COLO668 (cell line): ENCODE measurements around the gene RNF144A.
A peak's percentile ranks its signal among the peaks of the same experiment; 100 is the strongest.

Source experiments
- DNase-seq: peaks from one replicate; lab custom pipeline; 2025; ENCODE audit not compliant: unreplicated experiment; lab: John Stamatoyannopoulos, UW

Gene RNF144A

GRCh38 chr2:6908291-6908690 lies 8.9 kb upstream of the RNF144A start:
- DNase-seq = no peak

DNA sequence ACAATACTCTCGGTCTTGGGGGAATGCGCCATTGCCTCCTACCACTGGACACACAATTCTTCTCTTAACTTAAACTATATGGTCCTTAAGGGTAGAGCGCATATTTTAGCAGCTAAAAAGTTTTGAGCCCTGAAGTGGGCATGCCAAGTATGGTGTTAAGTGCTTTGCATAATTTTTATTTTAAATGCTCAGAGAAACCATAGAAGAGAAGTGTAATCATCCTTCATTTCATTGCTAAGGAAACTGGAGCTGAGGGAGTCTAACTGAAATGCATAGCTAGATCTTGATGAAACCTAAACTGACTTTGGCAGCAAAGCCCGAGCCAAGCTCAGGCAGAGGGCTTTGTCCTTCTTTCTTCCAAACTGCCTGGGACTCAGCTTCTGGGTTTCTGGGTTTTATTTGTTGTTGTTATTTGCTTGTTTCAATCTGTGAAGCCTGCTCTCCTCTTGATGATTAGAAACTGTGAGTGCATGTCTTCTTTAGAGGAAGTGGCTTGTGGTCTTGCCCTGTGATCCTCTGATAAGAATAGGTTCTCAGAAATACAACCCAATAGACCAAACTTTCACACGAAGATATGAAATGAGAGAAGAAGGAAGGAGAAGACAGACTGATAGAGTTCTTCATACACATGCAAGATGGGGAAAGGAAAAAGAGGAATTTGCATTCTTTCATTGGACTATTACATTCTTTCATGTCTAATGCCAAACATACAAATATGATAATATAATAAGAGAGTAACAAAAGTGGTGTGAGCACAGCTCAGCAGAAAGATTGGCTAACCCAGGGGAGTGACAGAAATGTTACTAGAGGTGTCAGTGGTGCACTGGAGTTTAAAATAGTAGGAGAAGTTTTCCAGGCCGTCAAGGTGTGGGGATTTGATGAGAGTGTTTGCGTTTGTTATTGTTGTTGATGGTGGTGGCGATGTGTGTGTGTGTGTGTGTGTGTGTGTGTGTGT lies 7.5 kb upstream of the RNF144A start:
- DNase-seq = no peak

DNA sequence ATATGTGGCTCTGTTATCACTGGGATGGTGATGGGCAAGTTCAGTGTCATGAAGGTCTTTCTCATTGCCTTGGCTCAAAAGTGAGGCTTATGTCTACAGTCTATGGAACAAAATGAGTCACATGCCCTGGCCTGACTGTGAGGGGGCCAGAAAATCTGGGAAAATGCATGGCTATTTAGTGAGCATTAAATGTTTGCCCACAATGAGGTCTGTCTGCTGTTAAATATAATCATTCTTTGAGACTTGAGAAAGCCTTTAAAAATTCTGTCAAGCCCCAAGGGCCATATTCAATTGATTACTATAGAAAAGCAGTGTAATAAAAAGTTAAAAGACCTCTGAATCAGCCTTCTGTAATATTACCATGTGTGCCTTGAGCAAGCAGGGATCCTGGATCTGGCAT lies 5.5 kb upstream of the RNF144A start:
- DNase-seq = no peak

DNA sequence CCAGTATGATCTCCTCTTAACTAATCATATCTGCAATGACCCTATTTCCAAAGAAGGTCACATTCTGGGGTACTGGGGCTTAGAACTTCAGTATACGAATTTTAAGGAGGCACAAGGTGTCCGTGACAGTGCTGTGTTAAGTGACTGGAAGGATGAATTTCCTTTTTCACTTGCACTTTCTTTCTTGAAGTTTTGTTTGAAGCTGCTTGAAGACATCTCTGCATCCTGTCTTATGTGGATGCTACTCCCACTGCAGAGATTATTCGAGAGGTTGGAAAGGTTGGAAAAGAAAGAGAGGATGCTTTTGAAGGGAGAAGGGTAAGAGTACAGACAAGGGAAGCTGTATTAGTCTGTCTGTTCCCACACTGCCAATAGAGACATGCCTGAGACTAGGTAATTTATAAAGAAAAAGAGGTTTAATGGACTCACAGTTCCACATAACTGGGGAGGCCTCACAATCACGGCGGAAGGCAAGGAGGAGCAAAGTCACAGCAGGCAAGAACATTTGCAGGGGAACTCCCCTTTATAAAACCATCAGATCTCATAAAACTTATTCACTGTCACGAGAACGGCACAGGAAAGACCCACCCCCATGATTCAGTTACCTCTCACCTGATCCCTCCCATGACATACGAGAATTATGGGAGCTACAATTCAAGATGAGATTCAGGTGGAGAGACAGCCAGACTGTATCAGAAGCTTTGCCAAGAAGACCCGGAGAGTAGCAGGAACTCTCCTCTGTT lies 3.6 kb upstream of the RNF144A start:
- DNase-seq = no peak

DNA sequence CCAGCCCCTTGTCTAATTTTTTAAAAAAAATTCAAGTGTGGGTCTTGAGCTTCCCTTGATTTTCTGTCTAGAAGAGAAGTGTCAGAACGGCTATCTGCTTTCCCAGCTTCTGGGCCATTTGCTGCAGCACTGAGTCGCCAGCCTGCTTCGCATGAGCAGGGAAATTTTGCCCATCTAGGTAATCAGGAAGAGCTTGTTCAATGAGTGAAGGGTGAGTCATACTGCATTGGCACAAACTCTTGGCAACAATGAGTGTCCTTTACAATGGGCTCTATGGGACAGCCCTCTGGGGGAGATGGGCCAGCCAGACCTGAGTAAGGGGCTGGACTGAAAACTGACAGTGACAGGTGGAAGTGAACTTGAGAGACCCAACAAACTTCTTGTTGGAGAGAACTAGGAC lies 2.4 kb upstream of the RNF144A start:
- no peak for DNase-seq

GRCh38 chr2:6915399-6915798 lies 1.8 kb upstream of the RNF144A start:
- no peak for DNase-seq

GRCh38 chr2:6916224-6916623 lies 988 bp upstream of the RNF144A start:
- DNase-seq = no peak

DNA sequence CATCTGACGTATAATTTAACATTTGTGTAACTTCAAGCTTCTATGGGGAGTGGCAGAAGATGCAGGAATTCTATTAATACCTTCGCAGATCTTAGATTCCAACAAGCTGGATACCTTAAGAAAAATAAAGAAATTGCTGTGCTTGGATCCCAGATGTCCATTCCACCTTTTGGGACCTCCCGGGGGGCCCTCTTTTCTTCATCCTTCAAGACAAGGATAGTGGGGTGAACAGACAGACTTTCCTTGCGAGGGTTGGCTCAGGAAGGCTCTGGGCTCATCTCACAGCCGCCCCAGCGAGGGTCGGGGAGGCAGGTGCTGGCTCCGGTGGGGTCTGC lies 509 bp upstream of the RNF144A start:
- DNase-seq = no peak

DNA sequence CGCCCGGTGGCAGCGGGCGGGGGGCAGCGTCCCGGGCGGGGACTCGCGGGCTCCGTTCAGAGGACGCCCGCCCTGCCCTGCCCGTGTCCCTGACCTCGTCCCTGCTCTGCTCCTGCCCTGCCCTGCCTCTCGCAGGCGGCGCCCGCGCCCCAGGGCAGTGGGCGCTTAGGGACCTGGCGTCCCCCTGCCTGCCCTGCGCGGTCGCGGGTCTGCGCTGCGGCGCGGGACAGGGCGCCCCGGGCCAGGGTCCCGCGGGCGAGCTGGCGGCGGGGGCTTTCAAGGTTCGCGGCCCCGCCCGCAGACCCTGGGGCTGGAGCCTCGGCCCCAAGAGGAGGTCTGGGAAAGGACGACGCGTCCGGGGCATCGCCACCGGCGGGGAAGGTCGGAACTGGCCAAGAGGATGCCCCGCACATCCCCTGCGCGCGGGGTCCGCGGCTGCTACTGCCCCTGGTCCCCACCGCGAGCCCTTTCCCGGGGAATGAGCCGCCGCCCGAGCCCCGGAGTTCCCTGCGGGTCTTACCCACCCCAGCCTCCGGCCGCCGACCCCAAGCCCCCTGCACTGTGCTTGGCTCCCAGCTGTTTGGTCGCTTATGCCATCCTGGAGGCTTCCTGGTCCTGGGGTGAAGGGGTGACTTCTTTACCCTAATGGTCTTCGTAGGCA lies 679 bp downstream of the RNF144A start:
- peak; percentile 39 for DNase-seq

- no peak for DNase-seq
Measured at GRCh38 chr2:6919901-6920742, 2.9 kb downstream of the RNF144A start.

DNA sequence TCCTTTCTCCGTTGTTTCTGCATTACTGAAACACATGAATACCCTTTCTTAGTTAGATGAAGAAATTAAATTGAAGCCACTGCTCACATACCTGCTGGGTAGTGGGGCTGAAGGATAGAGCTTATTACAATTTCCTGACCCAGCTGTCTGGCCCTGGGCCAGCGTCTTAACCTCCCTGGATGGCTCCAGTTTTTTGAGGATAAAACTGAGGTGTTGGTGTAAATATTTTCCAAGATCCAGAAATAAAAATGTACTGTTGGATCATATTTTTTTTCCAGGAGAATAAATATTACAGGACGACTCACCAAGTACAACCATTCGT lies 3.5 kb downstream of the RNF144A start:
- no peak for DNase-seq

DNA sequence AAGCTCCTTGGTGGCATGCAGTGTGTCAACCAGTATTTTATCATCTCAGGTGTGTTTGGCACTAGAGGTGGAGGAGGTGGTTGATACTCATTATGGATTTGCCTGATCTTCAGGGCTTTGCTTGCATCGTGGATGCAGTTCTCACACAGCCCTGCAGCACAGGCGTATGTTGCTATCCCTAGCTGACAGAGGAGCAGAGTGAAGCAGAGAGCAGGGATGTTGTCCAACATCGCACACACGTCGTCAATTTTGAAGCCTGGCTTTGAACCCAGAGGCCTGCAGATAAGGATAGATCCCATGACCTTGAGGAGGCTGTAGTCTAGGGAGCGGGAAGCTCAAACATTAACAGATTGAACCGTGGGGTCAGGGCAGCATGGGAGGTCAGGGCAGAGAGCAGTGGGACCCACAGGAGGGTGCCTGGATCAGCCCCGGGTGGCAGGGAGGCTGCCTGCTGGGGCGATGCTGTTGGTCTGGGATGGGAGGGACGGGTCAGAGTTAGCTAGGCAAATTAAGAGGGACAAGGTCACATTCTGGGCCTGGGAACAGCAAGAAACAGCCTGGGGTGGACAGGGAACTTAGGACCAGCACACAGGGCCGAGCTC lies 4.2 kb downstream of the RNF144A start:
- DNase-seq = no peak

DNA sequence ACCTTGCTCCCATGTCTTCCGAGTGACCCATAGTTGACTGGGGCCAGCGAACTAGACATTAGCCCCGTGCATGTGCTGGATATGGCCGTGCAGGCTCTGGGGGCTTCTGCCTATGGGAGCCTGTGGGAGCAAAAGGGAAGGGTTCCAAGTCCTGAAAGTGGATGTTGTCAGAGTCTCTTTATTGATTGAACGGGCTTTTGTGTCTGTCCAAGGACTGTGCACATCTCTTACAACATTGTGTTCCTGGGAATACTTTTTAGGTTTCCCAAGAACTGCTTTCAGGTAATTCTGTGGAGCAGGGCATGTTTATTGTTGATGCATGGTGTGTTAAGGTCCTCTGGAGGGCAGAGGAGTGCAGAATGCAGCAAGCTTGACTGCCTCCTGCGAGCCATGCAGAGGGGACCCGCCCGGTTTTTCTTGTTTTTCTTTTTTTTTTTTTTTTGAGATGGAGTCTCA lies 5.0 kb downstream of the RNF144A start:
- no peak for DNase-seq

DNA sequence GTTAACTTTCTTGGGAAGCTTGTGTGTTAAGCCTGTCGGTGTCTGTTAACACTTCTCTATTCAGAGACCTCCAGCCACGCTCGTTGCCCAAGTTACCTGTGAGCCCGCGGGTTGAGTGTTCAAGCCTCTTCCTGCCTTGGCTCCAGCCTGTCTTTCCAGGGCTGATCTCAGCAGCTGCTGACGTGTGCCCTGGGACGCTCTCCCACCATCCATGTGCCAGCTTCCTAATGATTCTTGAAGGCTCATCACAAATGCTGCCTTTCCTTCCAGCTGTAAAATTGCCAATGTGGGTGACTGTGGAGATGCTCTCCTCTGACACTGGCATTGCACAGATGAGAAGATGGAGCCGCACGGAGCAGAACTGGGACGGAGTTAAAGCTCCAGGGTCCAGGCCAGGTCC lies 6.1 kb downstream of the RNF144A start:
- DNase-seq = no peak

DNA sequence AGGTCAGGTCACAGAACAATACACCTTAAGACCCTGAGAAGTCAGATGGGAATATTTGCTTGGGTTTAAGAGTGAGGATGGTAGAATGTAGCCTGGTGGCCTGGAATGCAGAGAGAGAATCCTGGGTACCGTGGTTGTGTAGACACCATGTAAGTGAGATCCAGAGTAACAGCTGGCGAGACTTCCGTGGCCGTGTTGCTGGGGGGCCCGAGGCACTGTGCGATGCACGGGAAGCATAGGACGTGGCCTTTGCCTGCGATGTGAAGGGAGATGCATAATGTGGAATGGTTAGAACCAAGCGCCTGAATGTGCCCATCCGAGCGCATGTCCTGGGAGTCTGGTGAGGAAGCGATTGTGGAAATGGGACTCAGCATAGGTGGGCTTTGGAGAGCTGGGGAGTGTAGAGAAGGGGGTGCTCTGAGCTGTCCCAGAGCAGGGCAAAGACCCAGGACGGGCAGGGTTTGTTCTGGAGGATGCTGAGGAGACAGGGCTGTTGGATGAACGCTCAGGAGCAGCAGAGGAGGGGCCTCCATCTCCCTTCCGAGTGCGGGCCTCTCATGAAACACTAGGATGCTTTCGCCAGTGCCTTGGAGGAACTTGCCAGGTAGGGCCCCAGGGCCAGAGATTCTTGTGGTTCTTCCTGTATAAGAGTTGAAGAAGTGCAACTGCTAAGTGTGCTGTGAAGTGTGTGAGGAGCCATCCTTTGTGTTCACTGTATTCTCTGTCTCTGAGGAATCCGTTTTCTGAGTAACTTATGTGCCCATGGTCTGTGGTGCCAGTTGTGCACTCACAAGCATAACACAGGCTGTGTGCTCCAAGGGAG lies 7.1 kb downstream of the RNF144A start:
- no peak for DNase-seq

DNA sequence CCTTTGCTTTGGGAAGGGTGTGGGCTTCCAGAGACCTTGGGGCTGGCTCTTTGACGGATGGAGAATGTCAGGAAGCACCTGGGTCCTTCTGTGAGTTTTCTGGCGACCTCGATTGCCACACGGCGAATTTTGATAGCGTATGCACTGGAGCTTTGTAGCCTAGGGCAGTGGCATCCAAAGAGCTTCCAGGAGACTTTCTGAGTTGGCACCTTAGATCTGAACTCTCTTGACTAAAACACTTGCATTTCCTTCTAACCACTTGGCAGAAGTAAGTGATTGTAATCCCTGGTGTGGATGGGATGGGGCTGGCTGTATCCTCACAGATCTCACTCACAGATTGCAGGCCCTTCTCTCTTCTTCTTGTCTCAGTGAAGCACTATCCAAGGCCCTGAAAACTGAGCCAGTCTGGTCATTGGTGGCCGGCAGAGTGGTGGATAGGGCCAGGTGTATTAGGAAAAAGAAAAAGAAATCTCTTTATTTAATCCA lies 7.8 kb downstream of the RNF144A start:
- no peak for DNase-seq

DNA sequence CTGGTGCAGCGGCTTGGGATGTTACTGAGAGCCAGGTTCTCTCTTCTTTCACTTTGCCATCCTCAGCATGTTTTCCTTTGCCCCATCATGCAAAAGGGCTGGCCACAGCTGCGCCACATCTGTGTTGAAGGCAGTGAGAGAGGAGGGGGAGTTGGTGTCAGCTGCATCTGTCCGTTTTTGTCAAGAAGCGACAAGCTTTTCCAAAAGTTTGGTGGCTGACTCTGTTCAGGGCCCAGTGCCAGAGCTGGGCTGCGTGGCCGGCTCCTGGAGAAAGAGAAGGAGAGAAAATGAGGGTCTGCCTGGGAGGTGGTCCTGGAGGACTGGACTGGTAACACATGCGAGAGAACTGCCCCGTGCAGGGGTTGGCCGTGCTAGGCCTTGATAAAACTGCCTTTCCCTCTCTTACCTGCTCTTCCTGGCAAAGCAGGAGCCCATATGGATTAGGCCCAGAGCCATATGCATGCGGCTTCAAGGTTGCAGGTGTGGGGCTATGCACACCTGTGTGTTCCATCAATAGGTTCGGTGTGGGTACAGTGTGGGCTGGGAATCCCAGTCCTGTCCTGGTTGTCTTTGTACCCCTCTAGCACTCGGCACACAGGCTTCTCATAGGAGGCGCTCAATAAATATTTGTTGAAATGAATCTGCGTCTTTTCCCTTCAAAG lies 9.0 kb downstream of the RNF144A start:
- DNase-seq = no peak

- DNase-seq = no peak
Measured at GRCh38 chr2:6927186-6927585, 10.0 kb downstream of the RNF144A start.

DNA sequence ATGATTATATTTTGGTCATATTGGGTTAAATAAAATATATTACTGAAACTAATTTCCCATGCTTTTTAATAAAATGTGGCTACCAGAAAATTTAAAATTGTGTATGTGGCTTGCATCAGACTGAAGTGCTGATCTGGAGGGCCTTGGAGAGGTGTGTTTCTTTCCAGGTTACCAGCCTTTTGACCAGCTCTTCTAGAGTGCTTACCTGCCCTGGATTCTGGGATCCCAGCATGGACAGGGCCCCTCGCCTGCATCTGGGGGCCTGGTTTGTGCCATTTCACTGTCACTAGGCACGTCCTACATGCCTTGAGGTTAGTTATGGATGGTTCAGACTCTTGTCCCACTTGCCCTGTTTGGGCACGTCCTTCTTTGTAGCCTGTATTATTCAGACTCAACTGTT lies 10.5 kb downstream of the RNF144A start:
- no peak for DNase-seq
